NCI-H82 treated with DMSO at 0.1 percent for 48 hours (cell line): ENCODE data around the gene SERHL2.
"Not testable (repeated sequence)": the region's sequence is repeated elsewhere in the genome, so short reads cannot be mapped to it uniquely, and the experiment has no call there.

Experiments
- DNase-seq: peaks from one replicate; lab custom pipeline; 2025; ENCODE audit not compliant: unreplicated experiment; lab: John Stamatoyannopoulos, UW

SERHL2 gene

GRCh38 chr22:42553475-42554361, at the start of gene SERHL2:
TSS of gene SERHL2 (plus strand) at chr22:42553956. CDS start at chr22:42554021, 65 bp downstream.
- DNase-seq = peak; percentile 41

GRCh38 chr22:42508327-42508974, 45.3 kb upstream of the SERHL2 start:
- DNase-seq = not testable (repeated sequence)

- DNase-seq = not testable (repeated sequence)
Measured at GRCh38 chr22:42508975-42509364, 44.8 kb upstream of the SERHL2 start.

- DNase-seq = no peak
Measured at GRCh38 chr22:42509548-42509947, 44.2 kb upstream of the SERHL2 start.

GRCh38 chr22:42511401-42511891, 42.3 kb upstream of the SERHL2 start:
- DNase-seq = no peak

- DNase-seq = not testable (repeated sequence)
Measured at GRCh38 chr22:42512273-42512990, 41.3 kb upstream of the SERHL2 start.

- not testable (repeated sequence) for DNase-seq
Measured at GRCh38 chr22:42514331-42514730, 39.4 kb upstream of the SERHL2 start.

GRCh38 chr22:42515304-42515703, 38.5 kb upstream of the SERHL2 start:
- DNase-seq = not testable (repeated sequence)

GRCh38 chr22:42515896-42516295, 37.9 kb upstream of the SERHL2 start:
- no peak for DNase-seq

GRCh38 chr22:42517103-42517502, 36.7 kb upstream of the SERHL2 start:
- not testable (repeated sequence) for DNase-seq

GRCh38 chr22:42518638-42519524, 34.9 kb upstream of the SERHL2 start:
- DNase-seq = not testable (repeated sequence)

GRCh38 chr22:42519525-42520401, 34.0 kb upstream of the SERHL2 start, which contains the start of gene RRP7A:
TSS of gene RRP7A (minus strand) at chr22:42519796. CDS start at chr22:42519786, 10 bp downstream.
- no peak for DNase-seq

- no peak for DNase-seq
Measured at GRCh38 chr22:42521228-42521546, 32.6 kb upstream of the SERHL2 start.

GRCh38 chr22:42522546-42522945, 31.2 kb upstream of the SERHL2 start:
- no peak for DNase-seq

- DNase-seq = no peak
Measured at GRCh38 chr22:42528591-42529307, 25.0 kb upstream of the SERHL2 start.

- DNase-seq = not testable (repeated sequence)
Measured at GRCh38 chr22:42529435-42529834, 24.3 kb upstream of the SERHL2 start.

- DNase-seq = not testable (repeated sequence)
Measured at GRCh38 chr22:42531401-42532084, 22.2 kb upstream of the SERHL2 start.

- no peak for DNase-seq
Measured at GRCh38 chr22:42533638-42533977, 20.1 kb upstream of the SERHL2 start.
